ENCODE results near the gene TRMT13. TPM values are rescaled to one million over a fixed set of nuclear protein-coding genes. Genes with fewer than 3 reads are reported as not detected.

Gene TRMT13
- total RNA-seq, 1 experiment from 2014 or later, result 6.7 TPM

GRCh38 chr1:100089082-100089481 lies 43.9 kb upstream of the TRMT13 start:
- Histone ChIP-seq H3K4me1 (ENCODE audit: insufficient read depth, low read length) (no peaks in the 10 kb centered on the region), H3K79me2 (ENCODE audit: low read length) (no peaks in the 10 kb centered on the region), H3K27ac (ENCODE audit: low read length) (no peak overlapping the region), H4K20me1 (ENCODE audit: low read length) (no peaks in the 10 kb centered on the region), H3K4me2 (ENCODE audit: low read length) (no peak overlapping the region), H3K9ac (ENCODE audit: low read length) (no peak overlapping the region), H3K4me3 (ENCODE audit: low read length) (no peak overlapping the region), H2AFZ (ENCODE audit: low read length) (no peak overlapping the region), H3K27me3 (ENCODE audit: low read length) (no peaks in the 10 kb centered on the region), H3K9me2 (replicated peaks; ENCODE audit: low read length) (no peaks in the 10 kb centered on the region), H3F3A (ENCODE audit: low read length, unreplicated experiment) (no peaks in the 10 kb centered on the region), H3K36me3 (ENCODE audit: low read depth, low read length) (peaks cover 22% of the 10 kb centered on the region; the same call in 1 of the 2 replicates), H3K9me3 (ENCODE audit: low read length) (no peaks in the 10 kb centered on the region)
- TF ChIP-seq CTCF (conservative IDR thresholded peaks at IDR 0.05; ENCODE audit: low read depth, low read length), result no peak
- no peak for TF ChIP-seq EZH2phosphoT487 (IDR thresholded peaks at IDR 0.05; ENCODE audit: borderline replicate concordance, low read length)
- TF ChIP-seq EZH2 (IDR thresholded peaks at IDR 0.05; ENCODE audit: low read length, unreplicated experiment), result no peak
- intact Hi-C loops (cut with micrococcal nuclease), result loop anchor here (5.0 kb wide), 1 partner anchor 43 kb away; the partner anchor contains the start of genes SASS6 and TRMT13
- ATAC-seq (no peak), DNase-seq (no peak)
- CTCF ChIA-PET, result no interaction called here
- no TSS peak for BruUV-seq (replicated peaks)
- POLR2A ChIA-PET (ENCODE audit: unreplicated experiment), result interaction anchor here (0.8 kb wide), 1 partner anchor 29 kb away, joined by 4 read pairs; no protein-coding TSS in a partner anchor

- intact Hi-C loops (cut with micrococcal nuclease), result no loop called here
- CTCF ChIA-PET, result no interaction called here
- Histone ChIP-seq H3K9me3 (ENCODE audit: low read length) (no peaks in the 10 kb centered on the region), H3K27ac (ENCODE audit: low read length) (no peak overlapping the region), H3K4me3 (ENCODE audit: low read length) (no peak overlapping the region), H3K9ac (ENCODE audit: low read length) (no peak overlapping the region), H3K27me3 (ENCODE audit: low read length) (no peaks in the 10 kb centered on the region), H3K79me2 (ENCODE audit: low read length) (no peaks in the 10 kb centered on the region), H3F3A (ENCODE audit: low read length, unreplicated experiment) (no peaks in the 10 kb centered on the region), H3K4me1 (ENCODE audit: insufficient read depth, low read length) (no peaks in the 10 kb centered on the region), H3K9me2 (replicated peaks; ENCODE audit: low read length) (no peaks in the 10 kb centered on the region), H2AFZ (ENCODE audit: low read length) (no peak overlapping the region), H4K20me1 (ENCODE audit: low read length) (no peaks in the 10 kb centered on the region), H3K36me3 (ENCODE audit: low read depth, low read length) (peaks cover 13% of the 10 kb centered on the region; the same call in 1 of the 2 replicates), H3K4me2 (ENCODE audit: low read length) (no peak overlapping the region)
- no peak for DNase-seq
- BruUV-seq (replicated peaks), result no TSS peak
- POLR2A ChIA-PET (ENCODE audit: unreplicated experiment), result no interaction called here
- TF ChIP-seq CTCF (conservative IDR thresholded peaks at IDR 0.05; ENCODE audit: low read depth, low read length), result no peak
- no peak for TF ChIP-seq EZH2 (IDR thresholded peaks at IDR 0.05; ENCODE audit: low read length, unreplicated experiment)
- no peak for TF ChIP-seq EZH2phosphoT487 (IDR thresholded peaks at IDR 0.05; ENCODE audit: borderline replicate concordance, low read length)
- ATAC-seq, result no peak
These were observed 42.5 kb upstream of the TRMT13 start for GRCh38 chr1:100090471-100090870.

GRCh38 chr1:100100202-100100601 lies 32.8 kb upstream of the TRMT13 start:
- no peaks in the 10 kb centered on the region for H3K9me2 ChIP-seq (replicated peaks; ENCODE audit: low read length)
- BruUV-seq (replicated peaks), result no TSS peak
- intact Hi-C loops (cut with micrococcal nuclease), result no loop called here
- no peaks in the 10 kb centered on the region for H3K79me2 ChIP-seq (ENCODE audit: low read length)
- ChIA-PET CTCF (no interaction called here), POLR2A (ENCODE audit: unreplicated experiment) (no interaction called here)
- no peak overlapping the region for H3K4me3 ChIP-seq (ENCODE audit: low read length)
- H4K20me1 ChIP-seq (ENCODE audit: low read length), result no peaks in the 10 kb centered on the region
- no peak for TF ChIP-seq EZH2phosphoT487 (IDR thresholded peaks at IDR 0.05; ENCODE audit: borderline replicate concordance, low read length)
- DNase-seq, result no peak
- no peak for ATAC-seq
- H3K27ac ChIP-seq (ENCODE audit: low read length), result no peak overlapping the region
- H3K9me3 ChIP-seq (ENCODE audit: low read length), result no peaks in the 10 kb centered on the region
- H3K27me3 ChIP-seq (ENCODE audit: low read length), result no peaks in the 10 kb centered on the region
- H3F3A ChIP-seq (ENCODE audit: low read length, unreplicated experiment), result no peaks in the 10 kb centered on the region
- H3K4me1 ChIP-seq (ENCODE audit: insufficient read depth, low read length), result no peaks in the 10 kb centered on the region
- H3K4me2 ChIP-seq (ENCODE audit: low read length), result no peak overlapping the region
- H2AFZ ChIP-seq (ENCODE audit: low read length), result no peak overlapping the region
- H3K9ac ChIP-seq (ENCODE audit: low read length), result no peak overlapping the region
- H3K36me3 ChIP-seq (ENCODE audit: low read depth, low read length), result peaks cover 55% of the 10 kb centered on the region
